Germinal center (tissue), 1 donor: Measurements from ENCODE around the gene NECTIN3.

Experiments used
- DNase-seq: peaks from one replicate; pipeline ENCODE4 v3.0.0; 2012; ENCODE audit warnings: mixed read lengths, low spot score

NECTIN3 gene

DNA sequence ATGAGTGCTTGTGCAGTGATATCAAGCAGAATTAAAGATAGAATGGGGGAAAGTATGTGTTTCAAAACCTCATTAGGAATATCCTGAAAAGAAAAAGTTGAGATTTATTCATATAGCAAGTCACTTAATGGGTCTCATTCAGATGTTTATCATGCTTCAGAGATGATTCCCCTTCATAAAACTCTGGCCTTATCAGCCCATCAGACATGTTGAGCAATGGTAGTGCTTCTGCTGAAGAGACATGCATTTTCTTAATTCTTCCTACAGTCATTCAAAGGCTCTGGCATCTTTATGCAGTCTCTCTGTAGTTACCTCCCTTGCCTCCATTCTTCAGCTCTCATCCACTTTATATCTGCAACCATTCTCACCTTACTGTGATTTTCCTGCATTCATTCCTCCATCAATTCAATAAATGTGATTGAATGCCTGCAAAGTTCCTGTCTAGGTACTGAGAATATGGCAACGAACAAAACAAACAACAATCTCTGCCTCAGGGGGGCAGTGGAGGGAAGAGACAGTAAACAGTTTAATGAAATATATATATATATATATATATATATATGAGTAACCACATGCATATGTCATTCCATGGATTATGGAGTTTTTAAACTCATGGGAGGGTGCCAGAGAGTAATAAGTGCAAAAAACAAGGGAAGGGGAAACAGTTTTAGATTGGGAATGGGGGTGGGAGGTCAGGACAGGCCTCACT, 138.5 kb downstream of the NECTIN3 start:
- DNase-seq = no peak

- no peak for DNase-seq
These were observed 139.4 kb downstream of the NECTIN3 start for GRCh38 chr3:111210866-111211564.

- DNase-seq = no peak
These were observed 140.9 kb downstream of the NECTIN3 start for GRCh38 chr3:111212511-111212910.

DNA sequence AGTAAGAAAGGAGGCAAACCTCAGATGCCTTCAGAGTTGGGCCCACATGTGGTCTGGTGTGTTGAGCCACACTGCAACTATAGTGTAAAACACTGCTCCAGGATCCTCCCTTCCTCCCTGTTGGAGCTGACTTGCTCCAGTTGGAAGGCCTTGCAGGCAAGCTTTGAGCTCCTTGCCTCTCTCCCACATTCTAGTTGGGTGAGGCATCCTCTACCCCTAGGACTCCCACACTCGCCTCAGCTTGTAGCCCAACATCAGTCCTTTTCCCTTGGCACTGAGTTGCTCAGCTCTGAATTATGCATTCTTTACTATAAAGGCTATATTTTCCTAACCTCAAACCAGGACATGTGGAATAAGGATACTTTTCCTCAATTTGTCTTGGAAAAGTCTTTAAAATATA, 143.9 kb downstream of the NECTIN3 start:
- DNase-seq = no peak

DNA sequence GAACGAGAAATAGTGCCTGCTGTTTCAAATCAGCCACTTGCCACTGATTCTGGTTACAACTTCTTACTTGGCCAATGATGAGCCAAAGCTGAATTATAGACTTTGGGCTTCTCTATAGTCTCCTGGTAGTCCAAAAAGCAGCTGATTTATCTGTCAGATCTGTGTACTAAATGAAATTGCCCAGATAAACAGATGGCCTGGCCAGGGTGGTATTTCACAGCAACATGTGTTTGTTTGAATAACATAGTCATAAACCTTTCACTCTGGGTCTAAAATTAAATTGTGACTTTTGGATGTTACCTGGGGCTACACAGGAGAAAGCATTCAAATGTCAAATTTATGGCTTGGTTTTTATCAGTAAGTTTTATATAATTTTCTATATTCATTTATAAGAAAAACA, 147.0 kb downstream of the NECTIN3 start:
- DNase-seq = no peak

- DNase-seq = no peak
These were observed 155.6 kb downstream of the NECTIN3 start for GRCh38 chr3:111227216-111227615.

DNA sequence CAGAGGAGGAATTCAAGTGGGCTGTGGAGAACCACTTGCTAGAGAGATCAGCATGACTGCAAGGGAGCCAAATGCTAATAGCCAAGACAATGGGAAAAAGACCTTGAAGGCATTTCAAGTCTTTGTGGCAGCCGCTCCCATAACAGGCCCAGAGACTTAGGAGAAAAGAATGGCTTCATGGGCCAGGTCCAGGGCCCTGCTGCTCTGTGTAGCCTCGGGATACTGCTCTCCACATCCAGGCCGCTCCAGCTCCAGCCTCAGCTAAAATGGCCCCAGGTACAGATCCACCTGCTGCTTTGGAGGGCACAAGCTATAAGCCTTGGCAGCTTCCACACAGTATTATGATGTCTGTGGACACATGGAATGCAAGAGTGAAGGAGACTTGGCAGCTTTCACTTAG, 157.7 kb downstream of the NECTIN3 start:
- no peak for DNase-seq

GRCh38 chr3:111236836-111237713, 165.5 kb downstream of the NECTIN3 start:
- DNase-seq = no peak

DNA sequence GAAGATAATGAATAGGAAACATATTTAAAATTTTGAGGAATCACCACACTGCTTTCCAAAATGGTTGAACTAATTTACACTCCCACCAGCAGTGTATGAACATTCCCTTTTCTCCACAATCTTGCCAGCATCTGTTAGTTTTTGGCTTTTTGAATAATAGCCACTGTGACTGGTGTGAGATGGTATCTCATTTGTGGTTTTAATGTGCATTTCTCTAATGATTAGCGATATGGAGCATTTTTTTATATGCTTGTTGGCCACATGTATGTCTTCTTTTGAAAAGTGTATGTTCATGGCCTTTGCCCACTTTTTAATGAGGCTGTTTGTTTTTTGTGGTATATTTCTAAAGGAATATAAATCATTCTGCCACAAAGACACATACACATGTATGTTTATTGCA, 166.3 kb downstream of the NECTIN3 start:
- DNase-seq = no peak

- DNase-seq = no peak
These were observed 167.3 kb downstream of the NECTIN3 start for GRCh38 chr3:111238885-111239284.

GRCh38 chr3:111241960-111242359, 170.3 kb downstream of the NECTIN3 start:
- DNase-seq = no peak
